ENCODE results near the gene TPK1. TPM values are rescaled to one million over a fixed set of nuclear protein-coding genes. Genes with fewer than 3 reads are reported as not detected.
"Not testable (repeated sequence)": the region's sequence is repeated elsewhere in the genome, so short reads cannot be mapped to it uniquely, and the experiment has no call there.

TPK1 gene
- total RNA-seq, 1 donor from 2014 or later, result 1.7 TPM

DNA sequence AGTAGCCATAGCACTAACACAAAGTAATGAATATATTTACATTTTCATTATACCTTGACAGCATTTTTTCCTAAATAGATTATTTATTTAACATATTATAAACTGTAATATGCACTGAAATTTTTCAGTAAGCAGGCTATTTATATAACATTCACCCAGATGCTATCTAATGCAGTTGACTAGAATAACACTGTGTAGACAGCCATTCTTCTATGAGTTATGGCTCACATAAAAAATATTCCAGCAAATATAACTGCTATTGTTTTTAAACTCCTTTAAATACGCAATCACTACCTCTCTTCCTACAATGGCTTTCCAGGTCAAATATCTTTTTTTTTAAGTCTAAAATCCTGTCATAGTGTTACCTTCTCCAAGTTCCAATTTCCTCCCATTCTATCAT lies 21.6 kb downstream of the TPK1 start:
- H3K27ac ChIP-seq, result no peak overlapping the region
- no peaks in the 10 kb centered on the region for H3K9me3 ChIP-seq
- DNase-seq (ENCODE audit: extremely low spot score in 2 of 2), result no peak
- H3K4me1 ChIP-seq, result no peaks in the 10 kb centered on the region
- no peaks in the 10 kb centered on the region for H3K27me3 ChIP-seq
- intact Hi-C loops (cut with DNase I), result no loop called here
- H3K36me3 ChIP-seq, result no peaks in the 10 kb centered on the region
- no peak for TF ChIP-seq POLR2A (IDR thresholded peaks at IDR 0.05)
- TF ChIP-seq CTCF (IDR thresholded peaks at IDR 0.05), result no peak
- no peak for TF ChIP-seq POLR2AphosphoS5 (IDR thresholded peaks at IDR 0.05; ENCODE audit: insufficient read depth in 1 of 2, low read depth in 1 of 2)
- no peak overlapping the region for H3K4me3 ChIP-seq

DNA sequence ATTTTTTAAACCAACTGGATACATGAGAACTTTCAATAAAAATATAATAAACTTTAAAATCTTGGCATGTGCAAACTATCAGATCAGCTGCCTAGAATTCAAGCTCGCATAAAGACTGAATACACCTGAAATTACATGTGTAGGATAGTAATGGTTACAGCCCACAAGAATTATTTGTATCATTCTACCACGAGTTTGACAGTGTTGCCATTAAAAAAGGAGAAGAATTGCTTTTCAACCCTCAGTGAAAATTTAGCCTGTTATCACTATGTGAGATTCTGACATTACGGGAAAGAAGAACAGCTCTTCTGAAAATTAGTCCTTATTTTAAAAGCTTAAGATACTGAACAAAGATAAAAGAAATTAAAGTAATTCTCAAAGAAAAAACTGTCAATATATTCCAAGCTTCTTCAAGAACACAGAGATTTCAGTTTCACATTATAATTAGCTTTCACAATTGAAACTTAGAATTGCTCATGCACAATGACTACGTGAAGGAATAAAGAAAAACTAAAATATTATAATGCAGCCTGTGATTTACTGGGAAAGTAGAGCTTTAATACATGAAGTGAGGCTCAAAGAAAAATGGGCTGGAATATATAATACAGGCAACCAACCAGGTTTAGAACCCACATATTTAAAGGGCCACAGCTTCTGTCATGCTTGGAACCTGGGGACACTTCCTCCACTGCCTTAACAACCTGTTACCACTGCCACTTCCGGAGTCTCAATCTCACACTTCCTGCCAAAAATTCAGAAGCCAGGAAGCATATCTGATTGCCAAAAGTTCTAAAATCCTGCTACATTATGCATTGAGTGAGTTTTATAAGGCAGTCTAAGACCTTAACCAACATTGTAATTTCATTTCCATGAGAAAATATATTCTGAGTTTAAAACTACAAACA lies 23.2 kb downstream of the TPK1 start:
- Histone ChIP-seq H3K27ac (no peak overlapping the region), H3K27me3 (no peaks in the 10 kb centered on the region), H3K4me1 (no peaks in the 10 kb centered on the region), H3K9me3 (no peaks in the 10 kb centered on the region), H3K4me3 (no peak overlapping the region), H3K36me3 (no peaks in the 10 kb centered on the region)
- TF ChIP-seq CTCF (IDR thresholded peaks at IDR 0.05), result no peak
- TF ChIP-seq POLR2A (IDR thresholded peaks at IDR 0.05), result no peak
- TF ChIP-seq POLR2AphosphoS5 (IDR thresholded peaks at IDR 0.05; ENCODE audit: insufficient read depth in 1 of 2, low read depth in 1 of 2), result no peak
- intact Hi-C loops (cut with DNase I), result no loop called here
- no peak for DNase-seq (ENCODE audit: extremely low spot score in 2 of 2)

DNA sequence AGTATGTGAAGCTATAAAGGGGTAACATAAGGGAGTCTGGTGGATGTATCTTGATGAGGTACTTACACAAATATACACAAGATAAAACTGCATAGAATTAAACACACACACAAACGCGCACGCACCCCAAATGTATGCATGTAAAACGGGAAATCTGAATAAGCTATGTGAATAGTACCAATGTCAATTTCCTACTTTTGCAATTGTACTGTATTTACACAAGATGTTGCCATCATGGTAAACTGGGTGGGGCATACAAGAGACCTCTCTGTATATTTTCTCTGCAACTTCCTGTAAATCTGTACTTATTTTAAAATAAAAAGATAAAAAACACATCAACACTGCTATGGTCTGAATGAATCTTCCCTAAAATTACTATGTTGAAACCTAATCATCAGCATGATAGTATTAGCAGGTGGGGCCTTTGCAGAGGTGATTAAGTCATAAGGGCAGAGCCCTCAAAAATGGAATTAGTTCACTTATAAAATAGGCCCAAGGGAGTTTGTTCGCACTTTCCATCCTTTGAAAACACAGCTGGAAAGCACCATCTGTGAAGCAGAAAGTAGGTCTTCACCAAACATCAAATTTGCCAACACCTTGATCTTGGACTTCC lies 30.1 kb downstream of the TPK1 start:
- no peak for DNase-seq (ENCODE audit: extremely low spot score in 2 of 2)
- Histone ChIP-seq H3K36me3 (no peaks in the 10 kb centered on the region), H3K27ac (no peak overlapping the region), H3K27me3 (no peaks in the 10 kb centered on the region), H3K4me3 (no peak overlapping the region), H3K9me3 (no peaks in the 10 kb centered on the region), H3K4me1 (no peaks in the 10 kb centered on the region)
- TF ChIP-seq CTCF (IDR thresholded peaks at IDR 0.05) (no peak), POLR2A (IDR thresholded peaks at IDR 0.05) (no peak), POLR2AphosphoS5 (IDR thresholded peaks at IDR 0.05; ENCODE audit: insufficient read depth in 1 of 2, low read depth in 1 of 2) (no peak)
- intact Hi-C loops (cut with DNase I), result no loop called here

GRCh38 chr7:144800678-144801436 lies 35.0 kb downstream of the TPK1 start:
- intact Hi-C loops (cut with DNase I); H3K27ac ChIP-seq; H3K4me3 ChIP-seq; H3K27me3 ChIP-seq; DNase-seq (ENCODE audit: extremely low spot score in 2 of 2); H3K36me3 ChIP-seq; H3K4me1 ChIP-seq; H3K9me3 ChIP-seq: not testable (repeated sequence)

DNA sequence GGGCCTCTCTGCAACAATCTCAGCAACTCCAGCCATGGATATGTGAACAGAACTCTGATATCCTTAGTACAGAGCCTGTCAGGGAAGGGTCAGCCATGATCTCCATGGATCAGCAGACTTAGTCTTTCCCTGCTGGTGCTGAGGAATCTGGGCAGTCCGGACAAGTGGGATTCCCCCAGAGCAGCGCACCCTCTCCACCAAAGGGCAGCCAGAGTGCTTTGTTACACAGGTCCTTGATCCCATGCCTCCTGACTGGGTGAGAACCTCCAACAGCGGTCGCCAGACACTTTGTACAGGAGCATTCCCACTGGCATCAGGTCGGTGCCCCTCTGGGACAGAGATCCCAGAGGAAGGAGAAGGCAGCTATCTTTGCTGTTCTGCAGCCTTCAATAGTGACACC lies 38.9 kb downstream of the TPK1 start:
- H3K27ac ChIP-seq, result no peak overlapping the region
- H3K4me1 ChIP-seq, result no peaks in the 10 kb centered on the region
- H3K9me3 ChIP-seq, result no peaks in the 10 kb centered on the region
- no peak for TF ChIP-seq POLR2A (IDR thresholded peaks at IDR 0.05)
- TF ChIP-seq POLR2AphosphoS5 (IDR thresholded peaks at IDR 0.05; ENCODE audit: insufficient read depth in 1 of 2, low read depth in 1 of 2), result no peak
- TF ChIP-seq CTCF (IDR thresholded peaks at IDR 0.05), result no peak
- no peaks in the 10 kb centered on the region for H3K27me3 ChIP-seq
- no peaks in the 10 kb centered on the region for H3K36me3 ChIP-seq
- no peak overlapping the region for H3K4me3 ChIP-seq
- DNase-seq (ENCODE audit: extremely low spot score in 2 of 2), result no peak
- intact Hi-C loops (cut with DNase I), result no loop called here

Measured in vagina (tissue), 2 donors.